Lower leg skin (tissue), 4 donors: ENCODE measurements around the gene C14orf93. TPM values are rescaled to one million over a fixed set of nuclear protein-coding genes. Genes with fewer than 3 reads are reported as not detected.

Experiments used
- DNase-seq, 2 donors: peaks; one replicate each; pipeline ENCODE4 v3.0.0-alpha.2; 2019; ENCODE audit warnings: low spot score in 2 of 2
- H3K4me3 ChIP-seq: fragments of 200-600 bp; sonication (generic); 2 replicates; pipeline ENCODE4 v1.5.1; 2017; ENCODE audit warnings: mild to moderate bottlenecking, low read depth; ENCODE audit not compliant: poor library complexity, severe bottlenecking
- POLR2A ChIP-seq, 2 donors: fragments of 450-650 bp; IDR thresholded peaks; one replicate each; pipeline ENCODE4 v1.6.1; 2016 to 2017; ENCODE audit warnings: antibody characterized with exemption in 2 of 2, mild to moderate bottlenecking in 1 of 2, moderate library complexity in 1 of 2
- WGBS, 2 donors: methylation state at CpG; one replicate each; pipeline ENCODE4 v1.1.5; 2018; 5-methylcytosine and 5-hydroxymethylcytosine counted together
- intact Hi-C: fragments of 100-400 bp; cut with DNase I; formaldehyde crosslinking; loops from one replicate; pipeline ENCODE4 v1.15.0; 2023; ENCODE audit warnings: low total_unique reads
- total RNA-seq, 4 donors: library from RNA; depleted of rRNA; stranded (reverse); fragments of >200 nt; gene quantifications; one replicate each; pipeline ENCODE4 v1.1.0, GENCODE V29; 2016
- TF ChIP-seq, protein P1 (sequence below), 3 donors: fragments of 450-650 bp; IDR thresholded peaks; one replicate each; pipeline ENCODE4 v1.5.1; 2016; ENCODE audit warnings: antibody characterized with exemption in 3 of 3, mild to moderate bottlenecking in 3 of 3, moderate library complexity in 2 of 3

The C14orf93 gene
- total RNA-seq, 4 donors from 2014 or later, result 16.9 to 29.6 (median 23.2) TPM

DNA sequence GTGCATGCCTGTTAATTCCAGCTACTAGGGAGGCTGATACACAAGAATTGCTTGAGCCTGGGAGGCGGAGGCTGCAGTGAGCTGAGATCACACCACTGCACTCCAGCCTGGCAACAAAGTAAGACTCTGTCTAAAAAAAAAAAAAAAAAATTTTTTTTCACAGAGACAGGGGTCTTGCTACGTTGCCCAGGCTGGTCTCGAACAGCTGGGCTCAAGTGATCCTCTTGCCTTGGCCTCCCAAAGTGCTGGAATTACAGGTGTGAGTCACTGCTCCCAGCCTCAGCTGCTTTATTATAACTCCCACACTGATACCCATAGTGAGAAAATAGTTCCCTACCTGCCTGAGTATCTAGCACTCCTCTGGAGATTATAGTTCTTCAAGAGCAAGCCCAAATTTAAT, 64.3 kb downstream of the C14orf93 start:
- no peak for DNase-seq
- WGBS, 2 donors, result 93 to 97% methylated on average over 3 of the region's 3 CpGs
- no peak for TF ChIP-seq POLR2A (IDR thresholded peaks at IDR 0.05)
- TF ChIP-seq, protein P1, sequence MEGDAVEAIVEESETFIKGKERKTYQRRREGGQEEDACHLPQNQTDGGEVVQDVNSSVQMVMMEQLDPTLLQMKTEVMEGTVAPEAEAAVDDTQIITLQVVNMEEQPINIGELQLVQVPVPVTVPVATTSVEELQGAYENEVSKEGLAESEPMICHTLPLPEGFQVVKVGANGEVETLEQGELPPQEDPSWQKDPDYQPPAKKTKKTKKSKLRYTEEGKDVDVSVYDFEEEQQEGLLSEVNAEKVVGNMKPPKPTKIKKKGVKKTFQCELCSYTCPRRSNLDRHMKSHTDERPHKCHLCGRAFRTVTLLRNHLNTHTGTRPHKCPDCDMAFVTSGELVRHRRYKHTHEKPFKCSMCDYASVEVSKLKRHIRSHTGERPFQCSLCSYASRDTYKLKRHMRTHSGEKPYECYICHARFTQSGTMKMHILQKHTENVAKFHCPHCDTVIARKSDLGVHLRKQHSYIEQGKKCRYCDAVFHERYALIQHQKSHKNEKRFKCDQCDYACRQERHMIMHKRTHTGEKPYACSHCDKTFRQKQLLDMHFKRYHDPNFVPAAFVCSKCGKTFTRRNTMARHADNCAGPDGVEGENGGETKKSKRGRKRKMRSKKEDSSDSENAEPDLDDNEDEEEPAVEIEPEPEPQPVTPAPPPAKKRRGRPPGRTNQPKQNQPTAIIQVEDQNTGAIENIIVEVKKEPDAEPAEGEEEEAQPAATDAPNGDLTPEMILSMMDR (IDR thresholded peaks at IDR 0.05), result no peak

DNA sequence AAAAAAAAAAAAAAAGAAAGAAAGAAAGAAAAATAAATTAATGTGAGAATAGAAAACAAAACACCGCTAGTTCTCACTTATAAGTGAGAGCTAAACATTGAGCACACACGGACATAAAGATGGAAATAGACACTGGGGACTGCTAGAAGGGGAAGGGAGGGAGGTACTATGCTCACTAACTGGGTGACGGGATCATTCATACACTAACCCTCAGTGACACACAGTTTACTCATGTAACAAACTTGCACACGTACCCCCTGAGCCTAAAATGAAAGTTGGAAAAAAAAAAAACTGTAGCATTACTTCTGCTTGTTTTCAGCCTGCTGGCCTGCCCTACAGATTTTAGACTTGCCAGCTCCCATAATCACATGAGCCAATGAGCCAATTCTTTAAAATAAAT, 70.3 kb downstream of the C14orf93 start:
- TF ChIP-seq, protein P1 (IDR thresholded peaks at IDR 0.05), result no peak
- no peak for TF ChIP-seq POLR2A (IDR thresholded peaks at IDR 0.05)
- WGBS, 2 donors, result 90 to 93% methylated on average over 4 of the region's 4 CpGs
- intact Hi-C loops, result no loop called here
- no peak for DNase-seq
- no peak overlapping the region for H3K4me3 ChIP-seq

More for the DNA sequence above, 64.3 kb downstream of the C14orf93 start:
- intact Hi-C loops, result no loop called here
- no peak overlapping the region for H3K4me3 ChIP-seq

Other genes starting within 250 kb of the C14orf93 start
- gene OXA1L, start 243.5 kb downstream of the C14orf93 start, total RNA-seq, result 10 to 100 TPM; 64.3 to 83.6 (median 74.1) TPM
- 10 to 100 TPM in 1 of 4 donors, 1 to 10 TPM in 3; 1.1 to 12.8 (median 6.5) TPM for gene SLC7A7, start 194.7 kb downstream of the C14orf93 start, total RNA-seq
- 100 to 1,000 TPM in 1 of 4 donors, 10 to 100 TPM in 3; 24.8 to 230 (median 41.4) TPM for gene MRPL52, start 180.3 kb downstream of the C14orf93 start, total RNA-seq
- gene MMP14, start 173.6 kb downstream of the C14orf93 start, total RNA-seq, result 100 to 1,000 TPM; 135 to 190 (median 151) TPM
- gene LRP10, start 138.4 kb downstream of the C14orf93 start, total RNA-seq, result 100 to 1,000 TPM; 148 to 209 (median 167) TPM
- gene REM2, start 126.9 kb downstream of the C14orf93 start, total RNA-seq, result 1 to 10 TPM in 2 of 4 donors, under 1 TPM in 2; 0.52 to 2.5 (median 1.5) TPM
- 100 to 1,000 TPM in 2 of 4 donors, 10 to 100 TPM in 2; 71.2 to 202 (median 105) TPM for gene RBM23, start 91.0 kb downstream of the C14orf93 start, total RNA-seq
- 10 to 100 TPM; 42.9 to 53.2 (median 48.3) TPM for gene PRMT5, start 80.8 kb downstream of the C14orf93 start, total RNA-seq
- 10 to 100 TPM; 52.3 to 74.4 (median 61.9) TPM for gene HAUS4, start 53.1 kb downstream of the C14orf93 start, total RNA-seq
- 10 to 100 TPM; 66.2 to 98.4 (median 74.8) TPM for gene AJUBA, start 27.6 kb downstream of the C14orf93 start, total RNA-seq
- 100 to 1,000 TPM in 2 of 4 donors, 10 to 100 TPM in 2; 70.6 to 148 (median 116) TPM for gene PSMB5, start 24.8 kb upstream of the C14orf93 start, total RNA-seq
- gene PSMB11, start 32.1 kb upstream of the C14orf93 start, total RNA-seq, result not detected
- gene CDH24, start 47.4 kb upstream of the C14orf93 start, total RNA-seq, result 1 to 10 TPM; 3.0 to 4.9 (median 3.9) TPM
- gene ACIN1, start 85.0 kb upstream of the C14orf93 start, total RNA-seq, result 10 to 100 TPM; 52.7 to 97.5 (median 79.8) TPM
- 10 to 100 TPM; 14.5 to 29.8 (median 19.7) TPM for gene C14orf119, start 85.4 kb upstream of the C14orf93 start, total RNA-seq
- gene CIROP, start 94.8 kb upstream of the C14orf93 start, total RNA-seq, result not detected
- gene CEBPE, start 109.1 kb upstream of the C14orf93 start, total RNA-seq, result not detected
- 10 to 100 TPM; 32.4 to 67.4 (median 42.9) TPM for gene SLC7A8, start 173.5 kb upstream of the C14orf93 start, total RNA-seq
- under 1 TPM in 1 of 4 donors, not detected in 3; 0.59 TPM for gene RNF212B, start 227.8 kb upstream of the C14orf93 start, total RNA-seq